Prostate gland (tissue), 2 donors: ENCODE measurements around the gene LATS2. TPM values are rescaled to one million over a fixed set of nuclear protein-coding genes. Genes with fewer than 3 reads are reported as not detected.

Source experiments
- DNase-seq: peaks from one replicate; pipeline ENCODE4 v3.0.0-alpha.2; 2019; ENCODE audit warnings: low spot score
- H3K27ac ChIP-seq, 2 donors: fragments of 200-600 bp; sonication (generic); 2 replicates each; pipeline ENCODE4 v1.5.1; 2017 to 2019
- H3K27me3 ChIP-seq: fragments of 200-600 bp; sonication (generic); replicated peaks from 2 replicates; pipeline ENCODE4 v1.5.1; 2019; ENCODE audit not compliant: insufficient read depth
- H3K36me3 ChIP-seq, 2 donors: fragments of 200-600 bp; sonication (generic); 1 replicate in 1 of 2; 2 replicates in 1 of 2; pipeline versions ENCODE4 v1.5.1 to v1.8.1; 2017 to 2019
- H3K4me1 ChIP-seq: fragments of 200-600 bp; sonication (generic); replicated peaks from 2 replicates; pipeline ENCODE4 v1.5.1; 2019
- H3K4me3 ChIP-seq, 2 donors: fragments of 200-600 bp; sonication (generic); 2 replicates each; pipeline ENCODE4 v1.5.1; 2017 to 2019
- H3K9me3 ChIP-seq: fragments of 200-600 bp; sonication (generic); 2 replicates; pipeline ENCODE4 v1.5.1; 2017
- CTCF ChIP-seq, 4 experiments: fragments of 200-600 bp in 2 of 4; fragments of 450-650 bp in 2 of 4; sonication (generic) in 2 of 4; IDR thresholded peaks; 1 replicate in 3 of 4; 2 replicates in 1 of 4; pipeline ENCODE4 v1.5.1; 2016 to 2019; ENCODE audit warnings: antibody characterized with exemption in 4 of 4, mild to moderate bottlenecking in 2 of 4, moderate library complexity in 2 of 4
- POLR2A ChIP-seq: fragments of 450-650 bp; IDR thresholded peaks from one replicate; pipeline ENCODE4 v1.6.1; 2016; ENCODE audit warnings: antibody characterized with exemption, mild to moderate bottlenecking
- POLR2AphosphoS5 ChIP-seq: sonication (generic); formaldehyde crosslinking; IDR thresholded peaks from one replicate; pipeline ENCODE4 v1.6.1; 2017; ENCODE audit warnings: antibody characterized with exemption
- WGBS: methylation state at CpG from one replicate; pipeline ENCODE4 v1.1.5; 2018; 5-methylcytosine and 5-hydroxymethylcytosine counted together
- intact Hi-C: fragments of 100-400 bp; cut with DNase I; formaldehyde crosslinking; loops from one replicate; pipeline ENCODE4 v1.14.2; 2022
- total RNA-seq, 2 donors: library from RNA; depleted of rRNA; stranded (reverse); fragments of >200 nt; gene quantifications; one replicate each; pipeline ENCODE4 v1.1.0, GENCODE V29; 2016

The LATS2 gene
- 10 to 100 TPM; 22.0 to 27.4 TPM for total RNA-seq

- no peaks in the 10 kb centered on the region for H3K36me3 ChIP-seq
- peak; percentile 97 for DNase-seq
- TF ChIP-seq POLR2AphosphoS5 (peak; percentile 85), CTCF (IDR thresholded peaks at IDR 0.05) (peak in 3 of 4 experiments; percentile 65 to 78 (median 74)), POLR2A (peak; percentile 92)
- no peaks in the 10 kb centered on the region for H3K9me3 ChIP-seq
- WGBS: 0% methylated on average over 54 of the region's 96 CpGs
- H3K27ac ChIP-seq: peak within 1 kb of the TSS; percentile 99 to 100
- H3K4me1 ChIP-seq: no peaks in the 10 kb centered on the region
- H3K4me3 ChIP-seq: peak within 1 kb of the TSS; percentile 88 to 99
- intact Hi-C loops: loop anchor here (5.0 kb wide), 1 partner anchor 119 kb away; no protein-coding TSS in a partner anchor
- no peaks in the 10 kb centered on the region for H3K27me3 ChIP-seq
These were observed at the start of gene LATS2 for GRCh38 chr13:21061029-21061763. LATS2 (minus strand) TSS chr13:21061586; CDS start chr13:21046026, 15,560 bp downstream.

- H3K9me3 ChIP-seq: no peaks in the 10 kb centered on the region
- H3K4me1 ChIP-seq: no peaks in the 10 kb centered on the region
- 89% methylated on average over 7 of the region's 7 CpGs for WGBS
- no peak overlapping the region for H3K27ac ChIP-seq
- no peak for DNase-seq
- intact Hi-C loops: no loop called here
- TF ChIP-seq CTCF (IDR thresholded peaks at IDR 0.05) (no peak), POLR2A (no peak), POLR2AphosphoS5 (no peak)
- H3K36me3 ChIP-seq: no peaks in the 10 kb centered on the region
- no peak overlapping the region for H3K4me3 ChIP-seq
- H3K27me3 ChIP-seq: no peaks in the 10 kb centered on the region
These were observed 47.8 kb upstream of the LATS2 start for GRCh38 chr13:21109168-21109567.

- no peaks in the 10 kb centered on the region for H3K27me3 ChIP-seq
- TF ChIP-seq CTCF (IDR thresholded peaks at IDR 0.05) (no peak), POLR2AphosphoS5 (no peak), POLR2A (no peak)
- DNase-seq: no peak
- no peaks in the 10 kb centered on the region for H3K9me3 ChIP-seq
- intact Hi-C loops: no loop called here
- H3K36me3 ChIP-seq: no peaks in the 10 kb centered on the region
- 48% methylated on average over 4 of the region's 4 CpGs for WGBS
- no peak overlapping the region for H3K27ac ChIP-seq
- no peaks in the 10 kb centered on the region for H3K4me1 ChIP-seq
- H3K4me3 ChIP-seq: no peak overlapping the region
These were observed 44.7 kb upstream of the LATS2 start for GRCh38 chr13:21106089-21106488.

- 94% methylated on average over 37 of the region's 37 CpGs for WGBS
- intact Hi-C loops: no loop called here
- no peak for DNase-seq
- H3K4me3 ChIP-seq: no peak overlapping the region
- TF ChIP-seq POLR2AphosphoS5: no peak
- TF ChIP-seq POLR2A: no peak
- no peak for TF ChIP-seq CTCF (IDR thresholded peaks at IDR 0.05)
- H3K27ac ChIP-seq: no peak overlapping the region
- H3K4me1 ChIP-seq: no peaks in the 10 kb centered on the region
- H3K27me3 ChIP-seq: no peaks in the 10 kb centered on the region
- H3K36me3 ChIP-seq: no peaks in the 10 kb centered on the region
- H3K9me3 ChIP-seq: no peaks in the 10 kb centered on the region
These were observed 43.0 kb upstream of the LATS2 start for GRCh38 chr13:21104199-21105019.
